ENCODE data around the gene SNX25. TPM values are rescaled to one million over a fixed set of nuclear protein-coding genes. Genes with fewer than 3 reads are reported as not detected.

SNX25 gene
- total and polyA plus RNA-seq, 2 of the 13 experiments (the other 11 are each of a cell fraction or from before 2014, with no cell fraction given) = 23.4 to 23.5 TPM

- no peak for TF ChIP-seq TIGD3 (CRISPR knock-in tag; IDR thresholded peaks at IDR 0.05; ENCODE audit: borderline replicate concordance)
- TF ChIP-seq THAP8 (CRISPR knock-in tag; IDR thresholded peaks at IDR 0.05; ENCODE audit: borderline replicate concordance) = no peak
- no peak for TF ChIP-seq KLF13 (CRISPR knock-in tag; IDR thresholded peaks at IDR 0.05)
- TF ChIP-seq ZBTB20 (CRISPR knock-in tag; IDR thresholded peaks at IDR 0.05; ENCODE audit: borderline replicate concordance, low read depth) = no peak
- TF ChIP-seq ZNF800 (CRISPR knock-in tag; IDR thresholded peaks at IDR 0.05) = no peak
- TF ChIP-seq IRF2 (CRISPR knock-in tag; IDR thresholded peaks at IDR 0.05) = no peak
- no peak for TF ChIP-seq SOX5 (CRISPR knock-in tag; IDR thresholded peaks at IDR 0.05; ENCODE audit: borderline replicate concordance)
- no peak for TF ChIP-seq CREM (IDR thresholded peaks at IDR 0.05)
- no peak for TF ChIP-seq CREM (CRISPR knock-in tag; IDR thresholded peaks at IDR 0.05)
- TF ChIP-seq ZBTB7B (CRISPR knock-in tag; IDR thresholded peaks at IDR 0.05) = no peak
- no peak for TF ChIP-seq POLR2AphosphoS5 (IDR thresholded peaks at IDR 0.05; ENCODE audit: low read depth, low read length)
- TF ChIP-seq ZBTB33 (CRISPR knock-in tag; IDR thresholded peaks at IDR 0.05) = no peak
- no peak for TF ChIP-seq ZNF720 (CRISPR knock-in tag; IDR thresholded peaks at IDR 0.05)
- no peak for TF ChIP-seq TFAP4 (IDR thresholded peaks at IDR 0.05; ENCODE audit: borderline replicate concordance, low read depth)
- no peak for TF ChIP-seq RBM22 (optimal IDR thresholded peaks at IDR 0.05; ENCODE audit: low read length)
- no peak for TF ChIP-seq MXD1 (CRISPR knock-in tag; IDR thresholded peaks at IDR 0.05)
- no peak for TF ChIP-seq ZNF350 (CRISPR knock-in tag; IDR thresholded peaks at IDR 0.05; ENCODE audit: borderline replicate concordance, low read depth)
- no peak for TF ChIP-seq LCORL (IDR thresholded peaks at IDR 0.05)
- TF ChIP-seq LCORL (CRISPR knock-in tag; IDR thresholded peaks at IDR 0.05) = no peak
- TF ChIP-seq ZNF770 (CRISPR knock-in tag; IDR thresholded peaks at IDR 0.05) = peak; percentile 98
Measured at GRCh38 chr4:185202984-185203485, 6.4 kb upstream of the SNX25 start (continued).
